Tibial nerve (tissue), 4 donors: ENCODE measurements around the gene RNF222.

Source experiments
- EP300 ChIP-seq, 2 donors: sonication (generic); formaldehyde crosslinking; IDR thresholded peaks; one replicate each; pipeline ENCODE4 v1.6.1; 2017; ENCODE audit warnings: antibody characterized with exemption in 2 of 2, mild to moderate bottlenecking in 1 of 2
- POLR2A ChIP-seq, 2 donors: fragments of 450-650 bp; IDR thresholded peaks; one replicate each; pipeline ENCODE4 v1.6.1; 2017; ENCODE audit warnings: antibody characterized with exemption in 2 of 2, mild to moderate bottlenecking in 2 of 2, moderate library complexity in 2 of 2
- TF ChIP-seq, protein P1 (sequence below), 5 experiments: fragments of 200-600 bp in 3 of 5; fragments of 450-650 bp in 2 of 5; sonication (generic) in 3 of 5; IDR thresholded peaks; one replicate each; pipeline ENCODE4 v1.5.1; 2016 to 2019; ENCODE audit warnings: antibody characterized with exemption in 5 of 5, mild to moderate bottlenecking in 3 of 5, moderate library complexity in 2 of 5

DNA sequence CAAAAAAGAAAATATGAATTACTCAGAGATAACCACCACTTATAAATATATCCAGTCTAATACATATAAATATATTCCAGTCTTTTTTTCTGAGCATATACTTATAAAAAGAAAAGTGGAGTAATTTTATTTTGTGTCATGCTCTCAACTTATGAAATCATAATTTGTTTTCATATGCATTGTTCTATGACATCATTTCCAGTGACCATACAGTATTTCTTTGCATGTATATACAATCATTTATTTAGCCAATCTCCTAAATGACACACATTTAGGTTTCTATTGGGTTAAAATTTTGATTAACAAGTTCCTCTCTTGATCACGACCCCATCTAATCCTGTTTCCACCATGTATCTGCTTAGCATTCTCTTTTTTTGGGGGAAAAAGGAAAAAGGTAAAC, 21.7 kb upstream of the RNF222 start:
- TF ChIP-seq, protein P1, sequence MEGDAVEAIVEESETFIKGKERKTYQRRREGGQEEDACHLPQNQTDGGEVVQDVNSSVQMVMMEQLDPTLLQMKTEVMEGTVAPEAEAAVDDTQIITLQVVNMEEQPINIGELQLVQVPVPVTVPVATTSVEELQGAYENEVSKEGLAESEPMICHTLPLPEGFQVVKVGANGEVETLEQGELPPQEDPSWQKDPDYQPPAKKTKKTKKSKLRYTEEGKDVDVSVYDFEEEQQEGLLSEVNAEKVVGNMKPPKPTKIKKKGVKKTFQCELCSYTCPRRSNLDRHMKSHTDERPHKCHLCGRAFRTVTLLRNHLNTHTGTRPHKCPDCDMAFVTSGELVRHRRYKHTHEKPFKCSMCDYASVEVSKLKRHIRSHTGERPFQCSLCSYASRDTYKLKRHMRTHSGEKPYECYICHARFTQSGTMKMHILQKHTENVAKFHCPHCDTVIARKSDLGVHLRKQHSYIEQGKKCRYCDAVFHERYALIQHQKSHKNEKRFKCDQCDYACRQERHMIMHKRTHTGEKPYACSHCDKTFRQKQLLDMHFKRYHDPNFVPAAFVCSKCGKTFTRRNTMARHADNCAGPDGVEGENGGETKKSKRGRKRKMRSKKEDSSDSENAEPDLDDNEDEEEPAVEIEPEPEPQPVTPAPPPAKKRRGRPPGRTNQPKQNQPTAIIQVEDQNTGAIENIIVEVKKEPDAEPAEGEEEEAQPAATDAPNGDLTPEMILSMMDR (IDR thresholded peaks at IDR 0.05), result no peak
- TF ChIP-seq EP300 (IDR thresholded peaks at IDR 0.05), result no peak
- no peak for TF ChIP-seq POLR2A (IDR thresholded peaks at IDR 0.05)
